ENCODE measurements around the gene OR5H2.

The OR5H2 gene

GRCh38 chr3:98259707-98260106 is 22.6 kb upstream of the OR5H2 start:
- H3K4me1 ChIP-seq (ENCODE audit: control extremely low read depth in 1 of 4, control insufficient read depth in 4 of 4, insufficient read depth in 4 of 4, low read length in 3 of 4), result no peaks in the 10 kb centered on the region
- WGBS (ENCODE audit: insufficient coverage), result 89% methylated on average over 2 of the region's 2 CpGs
- no peak overlapping the region for H3K27ac ChIP-seq (ENCODE audit: insufficient read depth in 1 of 2, low read depth in 1 of 2, low read length in 2 of 2, poor library complexity in 1 of 2, severe bottlenecking in 2 of 2)
- ChIA-PET POLR2A (no interaction called here), CTCF (no interaction called here)
- H3K36me3 ChIP-seq (ENCODE audit: control insufficient read depth in 4 of 4, insufficient read depth in 4 of 4, low read length in 3 of 4), result no peaks in the 10 kb centered on the region
- no peaks in the 10 kb centered on the region for H3K27me3 ChIP-seq (replicated peaks in 2 of 5; ENCODE audit: control insufficient read depth in 4 of 5, insufficient read depth in 5 of 5, low read length in 4 of 5)
- peaks cover 0 to 1% (median 0%) of the 10 kb centered on the region in 5 experiments for H3K9me3 ChIP-seq (ENCODE audit: control extremely low read depth in 1 of 5, control insufficient read depth in 4 of 5, insufficient read depth in 2 of 5, low read depth in 1 of 5, low read length in 4 of 5)
- DNase-seq, result no peak
- no peak overlapping the region for H3K4me3 ChIP-seq (ENCODE audit: control insufficient read depth in 1 of 7, extremely low read depth in 1 of 7, insufficient read depth in 4 of 7, low read depth in 2 of 7, low read length in 6 of 7)

- H3K4me1 ChIP-seq (ENCODE audit: control extremely low read depth in 1 of 4, control insufficient read depth in 4 of 4, insufficient read depth in 4 of 4, low read length in 3 of 4), result no peaks in the 10 kb centered on the region
- H3K27me3 ChIP-seq (replicated peaks in 2 of 5; ENCODE audit: control insufficient read depth in 4 of 5, insufficient read depth in 5 of 5, low read length in 4 of 5), result no peaks in the 10 kb centered on the region
- H3K27ac ChIP-seq (ENCODE audit: insufficient read depth in 1 of 2, low read depth in 1 of 2, low read length in 2 of 2, poor library complexity in 1 of 2, severe bottlenecking in 2 of 2), result no peak overlapping the region
- no peaks in the 10 kb centered on the region for H3K36me3 ChIP-seq (ENCODE audit: control insufficient read depth in 4 of 4, insufficient read depth in 4 of 4, low read length in 3 of 4)
- no peak for DNase-seq
- no peak overlapping the region for H3K4me3 ChIP-seq (ENCODE audit: control insufficient read depth in 1 of 7, extremely low read depth in 1 of 7, insufficient read depth in 4 of 7, low read depth in 2 of 7, low read length in 6 of 7)
- H3K9me3 ChIP-seq (ENCODE audit: control extremely low read depth in 1 of 5, control insufficient read depth in 4 of 5, insufficient read depth in 2 of 5, low read depth in 1 of 5, low read length in 4 of 5), result peaks cover 0 to 1% (median 0%) of the 10 kb centered on the region in 5 experiments
- WGBS (ENCODE audit: insufficient coverage), result 100% methylated on average over 1 of the region's 2 CpGs
- ChIA-PET CTCF (no interaction called here), POLR2A (no interaction called here)
These were observed 20.3 kb upstream of the OR5H2 start for GRCh38 chr3:98262046-98262445.

- peaks cover 0 to 1% (median 0%) of the 10 kb centered on the region in 5 experiments for H3K9me3 ChIP-seq (ENCODE audit: control extremely low read depth in 1 of 5, control insufficient read depth in 4 of 5, insufficient read depth in 2 of 5, low read depth in 1 of 5, low read length in 4 of 5)
- DNase-seq, result no peak
- ChIA-PET POLR2A (no interaction called here), CTCF (no interaction called here)
- no peak within 1 kb of the TSS for H3K4me3 ChIP-seq (ENCODE audit: control insufficient read depth in 1 of 7, extremely low read depth in 1 of 7, insufficient read depth in 4 of 7, low read depth in 2 of 7, low read length in 6 of 7)
- H3K36me3 ChIP-seq (ENCODE audit: control insufficient read depth in 4 of 4, insufficient read depth in 4 of 4, low read length in 3 of 4), result no peaks in the 10 kb centered on the region
- H3K27me3 ChIP-seq (replicated peaks in 2 of 5; ENCODE audit: control insufficient read depth in 4 of 5, insufficient read depth in 5 of 5, low read length in 4 of 5), result no peaks in the 10 kb centered on the region
- no peak within 1 kb of the TSS for H3K27ac ChIP-seq (ENCODE audit: insufficient read depth in 1 of 2, low read depth in 1 of 2, low read length in 2 of 2, poor library complexity in 1 of 2, severe bottlenecking in 2 of 2)
- H3K4me1 ChIP-seq (ENCODE audit: control extremely low read depth in 1 of 4, control insufficient read depth in 4 of 4, insufficient read depth in 4 of 4, low read length in 3 of 4), result no peaks in the 10 kb centered on the region
- 94% methylated on average over 2 of the region's 3 CpGs for WGBS (ENCODE audit: insufficient coverage)
These were observed 18.4 kb upstream of the OR5H2 start, which contains the start of gene OR5H6 for GRCh38 chr3:98263944-98264343. OR5H6 (plus strand) TSS chr3:98264244; CDS start chr3:98264333, 89 bp downstream.

GRCh38 chr3:98269846-98270245 is 12.5 kb upstream of the OR5H2 start:
- H3K36me3 ChIP-seq (ENCODE audit: control insufficient read depth in 4 of 4, insufficient read depth in 4 of 4, low read length in 3 of 4), result no peaks in the 10 kb centered on the region
- ChIA-PET CTCF (no interaction called here), POLR2A (no interaction called here)
- H3K27ac ChIP-seq (ENCODE audit: insufficient read depth in 1 of 2, low read depth in 1 of 2, low read length in 2 of 2, poor library complexity in 1 of 2, severe bottlenecking in 2 of 2), result no peak overlapping the region
- no peak overlapping the region for H3K4me3 ChIP-seq (ENCODE audit: control insufficient read depth in 1 of 7, extremely low read depth in 1 of 7, insufficient read depth in 4 of 7, low read depth in 2 of 7, low read length in 6 of 7)
- DNase-seq, result no peak
- 97% methylated on average over 3 of the region's 3 CpGs for WGBS (ENCODE audit: insufficient coverage)
- H3K27me3 ChIP-seq (replicated peaks in 2 of 5; ENCODE audit: control insufficient read depth in 4 of 5, insufficient read depth in 5 of 5, low read length in 4 of 5), result no peaks in the 10 kb centered on the region
- peaks cover 0 to 17% (median 4%) of the 10 kb centered on the region in 5 experiments for H3K9me3 ChIP-seq (ENCODE audit: control extremely low read depth in 1 of 5, control insufficient read depth in 4 of 5, insufficient read depth in 2 of 5, low read depth in 1 of 5, low read length in 4 of 5)
- H3K4me1 ChIP-seq (ENCODE audit: control extremely low read depth in 1 of 4, control insufficient read depth in 4 of 4, insufficient read depth in 4 of 4, low read length in 3 of 4), result no peaks in the 10 kb centered on the region

GRCh38 chr3:98272126-98272525 is 10.2 kb upstream of the OR5H2 start:
- Histone ChIP-seq H3K27ac (ENCODE audit: insufficient read depth in 1 of 2, low read depth in 1 of 2, low read length in 2 of 2, poor library complexity in 1 of 2, severe bottlenecking in 2 of 2) (no peak overlapping the region), H3K36me3 (ENCODE audit: control insufficient read depth in 4 of 4, insufficient read depth in 4 of 4, low read length in 3 of 4) (no peaks in the 10 kb centered on the region), H3K4me3 (ENCODE audit: control insufficient read depth in 1 of 7, extremely low read depth in 1 of 7, insufficient read depth in 4 of 7, low read depth in 2 of 7, low read length in 6 of 7) (no peak overlapping the region), H3K9me3 (ENCODE audit: control extremely low read depth in 1 of 5, control insufficient read depth in 4 of 5, insufficient read depth in 2 of 5, low read depth in 1 of 5, low read length in 4 of 5) (peaks cover 0 to 19% (median 6%) of the 10 kb centered on the region in 5 experiments), H3K27me3 (replicated peaks in 2 of 5; ENCODE audit: control insufficient read depth in 4 of 5, insufficient read depth in 5 of 5, low read length in 4 of 5) (no peaks in the 10 kb centered on the region), H3K4me1 (ENCODE audit: control extremely low read depth in 1 of 4, control insufficient read depth in 4 of 4, insufficient read depth in 4 of 4, low read length in 3 of 4) (no peaks in the 10 kb centered on the region)
- 100% methylated on average over 1 of the region's 3 CpGs for WGBS (ENCODE audit: insufficient coverage)
- ChIA-PET CTCF (no interaction called here), POLR2A (no interaction called here)
- DNase-seq, result no peak

GRCh38 chr3:98274914-98275313 is 7.4 kb upstream of the OR5H2 start:
- H3K4me3 ChIP-seq (ENCODE audit: control insufficient read depth in 1 of 7, extremely low read depth in 1 of 7, insufficient read depth in 4 of 7, low read depth in 2 of 7, low read length in 6 of 7), result no peak overlapping the region
- ChIA-PET POLR2A (no interaction called here), CTCF (no interaction called here)
- H3K27me3 ChIP-seq (replicated peaks in 2 of 5; ENCODE audit: control insufficient read depth in 4 of 5, insufficient read depth in 5 of 5, low read length in 4 of 5), result no peaks in the 10 kb centered on the region
- WGBS (ENCODE audit: insufficient coverage), result 95% methylated on average over 3 of the region's 3 CpGs
- H3K27ac ChIP-seq (ENCODE audit: insufficient read depth in 1 of 2, low read depth in 1 of 2, low read length in 2 of 2, poor library complexity in 1 of 2, severe bottlenecking in 2 of 2), result no peak overlapping the region
- H3K36me3 ChIP-seq (ENCODE audit: control insufficient read depth in 4 of 4, insufficient read depth in 4 of 4, low read length in 3 of 4), result no peaks in the 10 kb centered on the region
- no peaks in the 10 kb centered on the region for H3K4me1 ChIP-seq (ENCODE audit: control extremely low read depth in 1 of 4, control insufficient read depth in 4 of 4, insufficient read depth in 4 of 4, low read length in 3 of 4)
- DNase-seq, result no peak
- peaks cover 0 to 15% (median 6%) of the 10 kb centered on the region in 5 experiments for H3K9me3 ChIP-seq (ENCODE audit: control extremely low read depth in 1 of 5, control insufficient read depth in 4 of 5, insufficient read depth in 2 of 5, low read depth in 1 of 5, low read length in 4 of 5)

- ChIA-PET CTCF (no interaction called here), POLR2A (no interaction called here)
- no peak for DNase-seq
- H3K4me3 ChIP-seq (ENCODE audit: control insufficient read depth in 1 of 7, extremely low read depth in 1 of 7, insufficient read depth in 4 of 7, low read depth in 2 of 7, low read length in 6 of 7), result no peak overlapping the region
- no CpG with 5 or more reads among the region's 1 CpG for WGBS (ENCODE audit: insufficient coverage)
- no peaks in the 10 kb centered on the region for H3K36me3 ChIP-seq (ENCODE audit: control insufficient read depth in 4 of 4, insufficient read depth in 4 of 4, low read length in 3 of 4)
- H3K9me3 ChIP-seq (ENCODE audit: control extremely low read depth in 1 of 5, control insufficient read depth in 4 of 5, insufficient read depth in 2 of 5, low read depth in 1 of 5, low read length in 4 of 5), result peaks cover 0 to 2% (median 0%) of the 10 kb centered on the region in 5 experiments
- no peak overlapping the region for H3K27ac ChIP-seq (ENCODE audit: insufficient read depth in 1 of 2, low read depth in 1 of 2, low read length in 2 of 2, poor library complexity in 1 of 2, severe bottlenecking in 2 of 2)
- H3K27me3 ChIP-seq (replicated peaks in 2 of 5; ENCODE audit: control insufficient read depth in 4 of 5, insufficient read depth in 5 of 5, low read length in 4 of 5), result no peaks in the 10 kb centered on the region
- H3K4me1 ChIP-seq (ENCODE audit: control extremely low read depth in 1 of 4, control insufficient read depth in 4 of 4, insufficient read depth in 4 of 4, low read length in 3 of 4), result no peaks in the 10 kb centered on the region
These were observed 8.6 kb downstream of the OR5H2 start for GRCh38 chr3:98290916-98291315.
